ENCODE data around the gene CCDC97. TPM values are rescaled to one million over a fixed set of nuclear protein-coding genes. Genes with fewer than 3 reads are reported as not detected.

Gene CCDC97
- total RNA-seq, 2 experiments from 2014 or later: 43.0 to 43.4 TPM

DNA sequence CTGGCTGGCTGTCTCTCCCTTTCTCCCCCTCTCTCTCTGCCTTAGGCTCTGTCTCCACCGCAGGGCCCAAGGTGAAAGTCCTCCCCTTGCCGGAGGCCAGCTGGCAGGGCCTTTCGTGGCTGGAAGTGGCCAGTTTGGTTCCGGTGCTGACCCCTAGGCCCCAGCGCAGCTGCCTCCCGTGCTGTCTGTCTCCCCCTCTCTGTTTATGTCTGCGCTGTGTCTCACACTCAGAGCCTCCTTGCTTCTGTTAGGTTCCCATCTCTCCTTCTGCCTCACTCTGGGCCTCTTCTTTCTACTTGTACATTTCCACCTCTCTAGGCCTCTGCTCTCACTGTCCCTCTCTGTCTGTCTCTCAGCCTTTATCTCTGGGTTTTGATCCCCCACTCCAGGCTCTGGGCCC is 13.1 kb downstream of the CCDC97 start:
- Mint-ChIP-seq H3K27ac (peak overlapping the region; percentile 34), H3K36me3 (ENCODE audit: low read depth) (peaks cover 65% of the 10 kb centered on the region), H3K4me1 (peaks cover 45% of the 10 kb centered on the region), H3K27me3 (no peaks in the 10 kb centered on the region), H3K9me3 (no peaks in the 10 kb centered on the region), H3K4me3 (no peak overlapping the region)
- ChIA-PET POLR2A (interaction anchor here (1.0 to 7.7 kb wide), 3 partner anchors 13 to 537 kb away, joined by 3 to 42 read pairs (median 11); partner anchors contain the start of genes CCDC97 and RPS19), CTCF (interaction anchor here (1.2 to 1.5 kb wide), 2 partner anchors 30 to 32 kb away, joined by 3 to 4 read pairs; no protein-coding TSS in a partner anchor)
- no peak for DNase-seq

DNA sequence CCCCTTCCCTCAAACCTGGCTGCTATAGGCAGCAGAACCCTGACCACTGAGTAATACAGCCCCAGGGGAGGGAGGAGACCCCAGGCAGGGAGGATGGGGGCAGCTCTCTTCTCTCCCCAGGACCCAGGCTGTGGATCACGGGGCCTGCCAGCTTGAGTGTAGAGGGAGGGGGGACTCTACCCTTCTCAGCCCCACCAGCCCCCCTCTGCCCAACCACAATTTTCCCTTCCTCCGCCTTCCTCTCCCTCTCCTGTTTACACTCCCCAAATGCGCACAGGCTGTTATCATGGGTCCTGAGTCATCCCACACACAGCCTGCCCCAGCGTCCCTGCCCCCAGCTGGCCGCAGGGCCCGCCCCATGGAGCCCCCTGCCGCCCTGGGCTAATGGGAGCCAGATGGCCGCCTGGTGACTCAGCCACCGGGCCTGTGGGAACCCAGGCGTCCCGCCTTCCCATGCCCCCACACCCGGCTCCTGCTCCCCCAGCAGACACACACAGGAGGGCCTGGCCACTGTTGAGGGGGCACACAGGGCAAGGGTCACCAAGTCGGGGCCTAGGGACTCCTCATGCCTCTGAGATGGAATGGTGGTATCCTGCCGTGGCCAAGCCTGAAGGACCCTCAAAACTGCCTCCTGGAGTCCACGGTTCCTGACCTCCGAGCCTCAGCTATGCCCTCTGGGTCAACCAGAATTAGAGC is 13.6 kb downstream of the CCDC97 start:
- no peaks in the 10 kb centered on the region for H3K9me3 Mint-ChIP-seq
- peaks cover 51% of the 10 kb centered on the region for H3K4me1 Mint-ChIP-seq
- ChIA-PET POLR2A (interaction anchor here (1.0 to 7.7 kb wide), 3 partner anchors 14 to 537 kb away, joined by 3 to 42 read pairs (median 11); partner anchors contain the start of genes CCDC97 and RPS19), CTCF (interaction anchor here (1.5 kb wide), 1 partner anchor 29 kb away, joined by 3 read pairs; no protein-coding TSS in a partner anchor)
- peaks cover 65% of the 10 kb centered on the region for H3K36me3 Mint-ChIP-seq (ENCODE audit: low read depth)
- no peaks in the 10 kb centered on the region for H3K27me3 Mint-ChIP-seq
- peak overlapping the region; percentile 34 for H3K27ac Mint-ChIP-seq
- DNase-seq: no peak
- no peak overlapping the region for H3K4me3 Mint-ChIP-seq

DNA sequence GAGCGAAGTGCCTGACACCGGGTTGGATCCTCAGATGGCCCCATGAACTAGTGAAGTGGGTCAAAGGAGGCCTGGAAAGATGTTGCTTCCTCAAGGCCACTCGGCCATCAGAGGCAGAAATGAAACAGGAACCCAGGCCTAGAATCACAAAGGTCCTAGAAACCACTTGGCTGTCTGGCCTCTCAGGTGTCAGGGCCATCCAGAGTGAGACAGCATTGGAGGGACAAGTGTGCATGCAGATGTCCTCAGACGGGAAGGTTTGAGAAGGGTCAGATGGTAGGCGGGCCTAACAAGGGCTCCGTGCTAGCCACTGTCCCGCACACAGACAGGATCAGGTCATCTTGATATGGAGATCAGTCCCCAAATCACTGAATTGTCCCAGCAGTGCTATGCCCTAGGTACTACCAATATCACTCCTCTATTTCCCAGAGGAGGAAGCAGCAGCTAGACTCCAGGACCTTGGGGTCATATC is 14.3 kb downstream of the CCDC97 start:
- H3K27me3 Mint-ChIP-seq: no peaks in the 10 kb centered on the region
- H3K9me3 Mint-ChIP-seq: no peaks in the 10 kb centered on the region
- DNase-seq: no peak
- ChIA-PET CTCF (interaction anchor here (0.6 kb wide), 1 partner anchor 1340 kb away, joined by 3 read pairs; no protein-coding TSS in a partner anchor), POLR2A (interaction anchor here (1.5 to 7.7 kb wide), 3 partner anchors 15 to 104 kb away, joined by 3 to 42 read pairs (median 6); partner anchors contain the start of gene CCDC97)
- no peak overlapping the region for H3K4me3 Mint-ChIP-seq
- peak overlapping the region; percentile 74 for H3K27ac Mint-ChIP-seq
- H3K36me3 Mint-ChIP-seq (ENCODE audit: low read depth): peaks cover 64% of the 10 kb centered on the region
- peaks cover 58% of the 10 kb centered on the region for H3K4me1 Mint-ChIP-seq

DNA sequence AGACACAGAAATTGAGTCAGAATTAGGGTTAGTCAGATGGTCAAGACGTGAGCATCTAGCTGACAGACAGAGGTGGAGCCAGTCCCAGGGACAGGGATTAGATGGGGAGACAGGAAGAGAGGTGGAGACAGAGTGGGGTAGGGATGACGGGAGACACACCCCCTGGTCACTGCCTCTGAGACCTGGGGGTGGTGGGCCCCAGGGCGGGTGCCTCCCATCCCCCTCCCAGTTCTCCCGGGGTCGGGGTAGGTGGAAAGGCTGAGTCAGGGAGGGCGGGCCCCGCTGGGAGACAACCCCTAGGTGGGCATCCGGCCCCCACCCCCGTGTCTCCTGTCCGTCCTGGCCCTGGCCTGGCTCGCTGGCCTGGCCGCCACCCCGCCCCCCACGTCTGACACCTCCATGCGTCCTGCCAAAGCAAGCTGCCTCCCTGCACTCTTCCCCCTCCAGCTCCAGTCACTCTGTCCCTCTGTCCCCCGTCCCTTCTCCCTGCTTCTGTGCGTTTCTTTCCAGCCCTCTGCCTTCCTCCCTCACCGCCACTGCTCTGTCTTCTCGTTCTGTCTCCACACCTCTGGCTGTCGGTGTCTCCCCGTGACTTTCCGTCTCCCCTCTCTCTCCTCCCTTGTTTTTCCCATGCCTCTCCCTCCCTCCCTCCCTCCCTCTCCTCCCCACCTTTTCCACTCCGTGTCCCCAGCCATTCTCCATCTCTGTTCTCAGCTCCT is 15.1 kb downstream of the CCDC97 start:
- ChIA-PET CTCF (no interaction called here), POLR2A (interaction anchor here (0.5 to 7.7 kb wide), 5 partner anchors 15 to 104 kb away, joined by 3 to 45 read pairs (median 6); partner anchors contain the start of gene CCDC97)
- H3K4me1 Mint-ChIP-seq: peaks cover 58% of the 10 kb centered on the region
- no peaks in the 10 kb centered on the region for H3K27me3 Mint-ChIP-seq
- H3K4me3 Mint-ChIP-seq: peak overlapping the region; percentile 24
- DNase-seq: no peak
- H3K27ac Mint-ChIP-seq: peak overlapping the region; percentile 74
- H3K9me3 Mint-ChIP-seq: no peaks in the 10 kb centered on the region
- peaks cover 56% of the 10 kb centered on the region for H3K36me3 Mint-ChIP-seq (ENCODE audit: low read depth)

DNA sequence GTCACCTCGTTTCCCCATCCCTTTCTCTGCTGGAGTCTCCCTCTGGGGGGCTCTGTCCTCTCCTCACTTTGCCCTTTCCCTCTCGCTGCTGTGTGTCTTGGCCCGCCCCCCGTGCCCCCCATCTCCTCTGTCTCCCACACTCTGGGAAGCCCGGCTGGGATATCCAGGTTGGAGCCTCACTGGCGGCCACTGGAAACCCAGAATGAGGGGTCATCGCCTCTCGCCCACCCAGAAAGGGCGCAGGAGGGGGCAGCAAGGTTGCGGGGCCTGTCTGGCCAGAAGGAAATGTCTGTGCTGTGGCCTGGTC is 15.6 kb downstream of the CCDC97 start:
- Mint-ChIP-seq H3K4me1 (peaks cover 62% of the 10 kb centered on the region), H3K27ac (no peak overlapping the region), H3K9me3 (no peaks in the 10 kb centered on the region), H3K27me3 (no peaks in the 10 kb centered on the region), H3K36me3 (ENCODE audit: low read depth) (peaks cover 58% of the 10 kb centered on the region), H3K4me3 (no peak overlapping the region)
- DNase-seq: no peak
- ChIA-PET POLR2A (interaction anchor here (1.5 to 7.7 kb wide), 4 partner anchors 16 to 103 kb away, joined by 3 to 45 read pairs (median 24); partner anchors contain the start of gene CCDC97), CTCF (no interaction called here)

DNA sequence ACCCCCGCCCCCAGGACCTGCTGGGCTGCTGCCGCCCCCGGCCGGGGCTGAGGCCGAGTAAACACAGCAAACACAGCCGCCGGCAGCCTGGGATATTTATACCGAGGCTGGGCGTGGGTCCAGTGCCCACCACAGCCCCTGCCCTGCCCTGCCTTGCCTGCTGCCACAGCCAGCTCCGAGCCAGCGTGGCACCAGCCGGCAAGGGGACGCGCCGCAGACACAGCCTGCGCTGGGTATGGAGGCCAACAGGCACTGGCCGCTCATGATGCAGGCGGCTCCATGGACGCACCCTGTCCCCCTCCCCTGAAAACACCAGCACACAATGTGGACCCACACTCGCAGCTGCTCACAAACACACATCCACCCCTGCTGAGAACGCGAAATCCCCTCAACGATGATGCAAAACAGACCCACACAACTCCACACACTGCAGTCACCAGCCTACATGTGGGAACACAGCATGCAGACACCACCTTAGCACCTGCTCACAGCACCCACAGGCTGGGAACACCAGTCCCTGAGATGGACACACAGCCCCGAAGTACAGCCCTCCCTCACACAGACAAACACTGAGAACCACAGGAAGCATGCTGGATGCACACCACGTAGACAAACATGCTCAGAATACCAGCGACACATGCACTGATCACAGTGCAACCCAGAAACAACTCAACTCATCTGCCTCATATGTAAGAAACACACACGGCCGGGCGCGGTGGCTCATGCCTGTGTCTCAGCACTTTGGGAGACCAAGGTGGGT is 16.2 kb downstream of the CCDC97 start:
- no peaks in the 10 kb centered on the region for H3K9me3 Mint-ChIP-seq
- H3K4me3 Mint-ChIP-seq: peak overlapping the region; percentile 65
- H3K36me3 Mint-ChIP-seq (ENCODE audit: low read depth): peaks cover 55% of the 10 kb centered on the region
- peak; percentile 38 for DNase-seq
- H3K27ac Mint-ChIP-seq: peak overlapping the region; percentile 87
- H3K4me1 Mint-ChIP-seq: peaks cover 63% of the 10 kb centered on the region
- CTCF ChIA-PET: no interaction called here
- H3K27me3 Mint-ChIP-seq: no peaks in the 10 kb centered on the region
- POLR2A ChIA-PET: interaction anchor here (1.4 to 7.7 kb wide), 8 partner anchors 9 to 62 kb away, joined by 3 to 65 read pairs (median 34); partner anchors contain the start of genes CCDC97, HNRNPUL1 and TGFB1

DNA sequence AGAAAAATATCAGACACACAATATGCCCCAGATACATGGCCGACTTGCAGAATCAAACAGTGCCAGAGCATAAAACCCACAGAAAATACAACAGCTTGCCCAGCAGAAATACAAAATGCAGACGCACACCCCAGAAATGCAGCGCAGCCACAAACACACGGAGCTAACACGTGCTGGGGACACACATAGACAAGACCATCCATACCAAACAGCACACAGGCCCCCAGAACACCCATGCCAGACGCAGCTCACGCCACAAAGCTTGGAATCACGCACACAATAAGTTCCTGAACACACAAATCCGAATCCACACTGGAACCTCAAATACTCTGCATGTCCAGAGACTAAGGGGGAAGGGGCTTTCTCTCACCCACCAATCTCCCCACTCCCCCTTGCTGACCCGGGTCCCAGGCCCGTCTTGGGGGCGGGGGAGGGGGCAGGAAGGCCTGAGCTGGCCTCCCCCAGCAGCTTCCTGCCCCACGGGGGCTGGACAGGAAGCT is 17.2 kb downstream of the CCDC97 start:
- Mint-ChIP-seq H3K27ac (peak overlapping the region; percentile 87), H3K36me3 (ENCODE audit: low read depth) (peaks cover 58% of the 10 kb centered on the region), H3K27me3 (no peaks in the 10 kb centered on the region), H3K9me3 (no peaks in the 10 kb centered on the region), H3K4me1 (peaks cover 69% of the 10 kb centered on the region), H3K4me3 (peak overlapping the region; percentile 65)
- ChIA-PET CTCF (interaction anchor here (1.0 to 3.2 kb wide), 6 partner anchors 10 to 104 kb away, joined by 3 to 27 read pairs (median 6); partner anchors contain the start of genes HNRNPUL1 and TGFB1), POLR2A (interaction anchor here (0.7 to 7.7 kb wide), 18 partner anchors 10 to 550 kb away, joined by 3 to 65 read pairs (median 6); partner anchors contain the start of genes B9D2, CCDC97, DMAC2 and HNRNPUL1)
- DNase-seq: peak; percentile 47

DNA sequence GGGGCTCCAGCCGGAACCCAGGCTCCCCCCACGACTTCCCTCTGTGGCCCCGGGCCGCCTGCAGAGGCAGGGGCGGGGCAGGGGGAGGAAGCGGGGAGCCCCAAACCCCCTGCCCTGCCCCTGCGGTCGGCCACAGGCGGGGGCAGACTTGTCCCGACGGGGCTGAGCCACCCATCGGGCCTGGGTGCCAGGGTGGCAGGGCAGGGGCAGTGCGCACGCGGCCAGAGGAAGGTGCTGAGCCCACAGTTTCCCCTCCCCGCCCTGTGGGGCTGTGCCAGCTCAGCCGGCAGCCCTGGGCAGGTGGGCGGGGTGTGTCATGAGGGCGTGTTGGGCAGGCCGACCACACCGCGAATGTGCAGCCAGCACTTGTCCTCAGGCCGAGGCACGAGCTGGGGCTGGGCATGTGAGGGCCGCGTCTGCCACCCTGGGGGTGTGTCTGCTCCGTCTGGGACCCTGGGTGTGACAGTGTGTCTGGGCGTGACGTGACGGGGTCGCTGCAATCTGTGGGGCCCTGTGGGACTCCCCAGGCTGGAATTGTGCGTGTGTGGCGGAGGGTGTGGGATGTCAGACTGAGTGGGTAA is 17.7 kb downstream of the CCDC97 start:
- Mint-ChIP-seq H3K4me3 (peak overlapping the region; percentile 68), H3K4me1 (peaks cover 73% of the 10 kb centered on the region), H3K27me3 (no peaks in the 10 kb centered on the region), H3K9me3 (no peaks in the 10 kb centered on the region), H3K27ac (peak overlapping the region; percentile 95), H3K36me3 (ENCODE audit: low read depth) (peaks cover 58% of the 10 kb centered on the region)
- ChIA-PET CTCF (interaction anchor here (1.0 to 3.2 kb wide), 7 partner anchors 10 to 103 kb away, joined by 3 to 27 read pairs (median 4); partner anchors contain the start of genes HNRNPUL1 and TGFB1), POLR2A (interaction anchor here (0.7 to 7.7 kb wide), 19 partner anchors 9 to 550 kb away, joined by 3 to 65 read pairs (median 6); partner anchors contain the start of genes B9D2, CCDC97, DMAC2 and HNRNPUL1)
- DNase-seq: peak; percentile 89

DNA sequence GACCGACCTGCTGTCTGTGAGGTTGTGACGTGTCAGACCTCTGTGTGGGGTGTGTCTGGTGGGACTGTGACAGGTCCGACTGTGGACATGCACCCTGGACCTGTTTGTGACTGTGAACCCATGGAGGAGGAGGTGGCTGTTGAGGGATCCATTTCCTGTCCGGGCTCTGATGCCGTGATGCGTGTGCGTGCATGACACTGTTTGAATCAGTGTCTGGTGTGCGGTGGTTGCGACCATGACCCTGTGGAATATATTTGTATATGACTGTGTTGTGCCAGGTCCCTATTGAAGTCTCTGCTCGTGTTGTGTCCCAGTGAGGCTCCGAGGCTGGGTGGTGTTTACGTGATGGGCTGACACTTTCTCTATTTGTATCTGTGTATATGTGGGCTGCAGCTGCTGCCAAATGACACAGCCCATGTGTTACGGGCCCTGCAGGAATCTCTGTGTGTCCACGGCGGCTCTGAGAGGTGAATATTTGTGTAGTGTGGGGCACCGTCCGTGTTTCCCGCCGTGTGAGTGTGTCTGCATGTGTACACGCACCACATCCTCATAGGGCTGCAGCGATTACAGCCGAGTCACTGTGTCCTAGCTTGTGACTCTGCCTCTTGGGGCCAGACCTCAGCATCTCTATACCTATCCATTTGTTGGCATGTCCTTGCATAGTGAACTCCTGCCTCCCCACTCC is 18.3 kb downstream of the CCDC97 start:
- Mint-ChIP-seq H3K4me1 (peaks cover 69% of the 10 kb centered on the region), H3K9me3 (no peaks in the 10 kb centered on the region), H3K36me3 (ENCODE audit: low read depth) (peaks cover 55% of the 10 kb centered on the region), H3K27ac (peak overlapping the region; percentile 95), H3K4me3 (peak overlapping the region; percentile 68), H3K27me3 (no peaks in the 10 kb centered on the region)
- POLR2A ChIA-PET: interaction anchor here (1.0 to 7.7 kb wide), 14 partner anchors 8 to 112 kb away, joined by 3 to 65 read pairs (median 10); partner anchors contain the start of genes B9D2, CCDC97, DMAC2 and HNRNPUL1
- DNase-seq: peak; percentile 69
- CTCF ChIA-PET: interaction anchor here (1.0 to 3.2 kb wide), 7 partner anchors 11 to 103 kb away, joined by 3 to 27 read pairs (median 4); partner anchors contain the start of genes HNRNPUL1 and TGFB1

DNA sequence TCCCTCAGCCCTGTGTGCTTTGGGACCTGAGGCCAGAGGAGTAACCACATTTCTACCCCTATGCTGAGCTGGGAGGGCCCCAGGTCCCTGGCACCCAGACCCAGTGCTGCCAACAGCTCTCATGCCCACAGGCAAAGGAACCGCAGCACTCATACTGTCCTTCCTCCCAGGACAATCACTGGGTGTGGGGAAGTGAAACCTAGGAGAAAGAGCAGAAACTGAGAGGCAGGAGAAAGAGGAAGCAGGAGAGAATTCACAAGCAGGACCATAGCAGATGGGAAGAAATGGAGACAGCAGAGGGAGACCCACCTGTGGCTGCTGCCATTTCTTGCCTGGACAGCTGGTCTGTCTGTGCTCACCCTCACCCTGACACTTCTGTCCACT is 18.9 kb downstream of the CCDC97 start:
- DNase-seq: no peak
- peaks cover 60% of the 10 kb centered on the region for H3K36me3 Mint-ChIP-seq (ENCODE audit: low read depth)
- no peaks in the 10 kb centered on the region for H3K9me3 Mint-ChIP-seq
- POLR2A ChIA-PET: interaction anchor here (2.1 to 7.7 kb wide), 10 partner anchors 8 to 111 kb away, joined by 6 to 65 read pairs (median 24); partner anchors contain the start of genes CCDC97, DMAC2, HNRNPUL1 and TGFB1
- H3K4me3 Mint-ChIP-seq: peak overlapping the region; percentile 68
- no peaks in the 10 kb centered on the region for H3K27me3 Mint-ChIP-seq
- H3K4me1 Mint-ChIP-seq: peaks cover 73% of the 10 kb centered on the region
- CTCF ChIA-PET: interaction anchor here (1.1 to 3.2 kb wide), 5 partner anchors 20 to 103 kb away, joined by 3 to 27 read pairs (median 7); partner anchors contain the start of genes HNRNPUL1 and TGFB1
- H3K27ac Mint-ChIP-seq: peak overlapping the region; percentile 95

DNA sequence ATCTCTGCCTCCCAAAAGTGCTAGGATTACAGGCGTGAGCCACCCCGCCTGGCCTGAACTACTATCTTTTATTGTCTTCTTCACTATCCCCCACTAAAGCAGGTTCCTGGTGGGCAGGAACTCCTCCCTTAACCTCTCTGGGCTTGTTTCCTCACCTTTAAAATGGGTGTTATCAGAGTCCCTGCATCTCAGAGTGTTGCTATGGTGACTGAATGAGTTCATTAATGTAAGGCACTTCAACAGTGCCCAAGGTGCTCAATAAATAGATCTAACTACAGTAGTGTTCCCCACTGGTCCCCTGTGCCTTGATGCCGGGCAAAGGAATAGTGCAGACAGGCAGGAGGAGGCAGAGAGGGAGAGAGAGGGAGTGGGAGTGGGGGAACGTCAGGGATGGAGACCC is 20.5 kb downstream of the CCDC97 start:
- CTCF ChIA-PET: no interaction called here

More for the DNA sequence above, 20.5 kb downstream of the CCDC97 start:
- Mint-ChIP-seq H3K27ac (peak overlapping the region; percentile 84), H3K4me1 (peaks cover 68% of the 10 kb centered on the region), H3K9me3 (no peaks in the 10 kb centered on the region), H3K4me3 (no peak overlapping the region), H3K27me3 (no peaks in the 10 kb centered on the region), H3K36me3 (ENCODE audit: low read depth) (peaks cover 65% of the 10 kb centered on the region)
- DNase-seq: no peak
- POLR2A ChIA-PET: no interaction called here
